Hepatocyte (in vitro differentiated cells): ENCODE data around the gene PTPN6. TPM values are rescaled to one million over a fixed set of nuclear protein-coding genes. Genes with fewer than 3 reads are reported as not detected.

Experiments used
- DNase-seq: peaks from one replicate; pipeline ENCODE4 v3.0.0-alpha.2; 2016; ENCODE audit warnings: low spot score
- H2AFZ ChIP-seq: fragments of 200-600 bp; sonication (generic); 2 replicates; pipeline ENCODE4 v1.6.0; 2016; ENCODE audit warnings: antibody characterized with exemption, mild to moderate bottlenecking
- H3K27ac ChIP-seq: fragments of 200-600 bp; sonication (generic); 2 replicates; pipeline ENCODE4 v1.5.1; 2016; ENCODE audit warnings: mild to moderate bottlenecking
- H3K27me3 ChIP-seq: fragments of 200-600 bp; sonication (generic); 2 replicates; pipeline ENCODE4 v1.6.1; 2016
- H3K36me3 ChIP-seq: fragments of 200-600 bp; sonication (generic); replicated peaks from 2 replicates; pipeline ENCODE4 v1.5.1; 2016; ENCODE audit warnings: low read depth; ENCODE audit not compliant: insufficient read depth
- H3K4me1 ChIP-seq: fragments of 200-600 bp; sonication (generic); 2 replicates; pipeline ENCODE4 v1.5.1; 2016; ENCODE audit warnings: mild to moderate bottlenecking, moderate library complexity; ENCODE audit not compliant: insufficient read depth
- H3K4me2 ChIP-seq: fragments of 200-600 bp; sonication (generic); 2 replicates; pipeline ENCODE4 v1.6.0; 2016
- H3K4me3 ChIP-seq: fragments of 200-600 bp; sonication (generic); 2 replicates; pipeline ENCODE4 v1.5.1; 2016; ENCODE audit warnings: mild to moderate bottlenecking
- H3K79me2 ChIP-seq: fragments of 200-600 bp; sonication (generic); 2 replicates; pipeline ENCODE4 v1.6.0; 2017; ENCODE audit warnings: mild to moderate bottlenecking
- H3K9me2 ChIP-seq: fragments of 200-600 bp; sonication (generic); replicated peaks from 2 replicates; pipeline ENCODE4 v1.6.0; 2017; ENCODE audit warnings: mild to moderate bottlenecking; ENCODE audit not compliant: insufficient read depth
- H3K9me3 ChIP-seq: fragments of 200-600 bp; sonication (generic); 2 replicates; pipeline ENCODE4 v1.5.1; 2016; ENCODE audit warnings: low read depth, mild to moderate bottlenecking
- H4K20me1 ChIP-seq: fragments of 200-600 bp; sonication (generic); 2 replicates; pipeline ENCODE4 v1.6.0; 2016; ENCODE audit warnings: mild to moderate bottlenecking; ENCODE audit not compliant: insufficient read depth, poor library complexity, severe bottlenecking
- CTCF ChIP-seq: fragments of 200-600 bp; sonication (generic); IDR thresholded peaks from 2 replicates; pipeline ENCODE4 v1.5.1; 2016; ENCODE audit warnings: antibody characterized with exemption, mild to moderate bottlenecking; ENCODE audit not compliant: poor library complexity
- EZH2 ChIP-seq: fragments of 200-600 bp; sonication (generic); IDR thresholded peaks from 2 replicates; pipeline ENCODE4 v1.6.1; 2016; ENCODE audit warnings: antibody characterized with exemption, mild to moderate bottlenecking, borderline replicate concordance
- EZH2phosphoT487 ChIP-seq: fragments of 200-600 bp; sonication (generic); IDR thresholded peaks from one replicate; pipeline ENCODE4 v1.6.1; 2018; ENCODE audit warnings: antibody characterized with exemption, mild to moderate bottlenecking, low read depth, moderate library complexity; ENCODE audit not compliant: unreplicated experiment, severe bottlenecking
- WGBS: methylation state at CpG from one replicate; pipeline ENCODE4 v1.1.6; 2016; ENCODE audit warnings: low lambda C conversion rate; ENCODE audit errors: missing lambda C conversion rate; 5-methylcytosine and 5-hydroxymethylcytosine counted together
- polyA plus RNA-seq: library from polyadenylated mRNA; unstranded; fragments of >200 nt; fragmentation: Nextera tagmentation; extraction: Ambion mirVana; gene quantifications from 2 replicates; pipeline ENCODE4 v1.2.1, GENCODE V29; 2016
- total RNA-seq: library from RNA; depleted of rRNA; stranded (reverse); fragments of >200 nt; gene quantifications from 2 replicates; pipeline ENCODE4 v1.2.3, GENCODE V29; 2014

The PTPN6 gene
- total and polyA plus RNA-seq, 2 experiments from 2014 or later: 14.5 to 20.8 TPM

DNA sequence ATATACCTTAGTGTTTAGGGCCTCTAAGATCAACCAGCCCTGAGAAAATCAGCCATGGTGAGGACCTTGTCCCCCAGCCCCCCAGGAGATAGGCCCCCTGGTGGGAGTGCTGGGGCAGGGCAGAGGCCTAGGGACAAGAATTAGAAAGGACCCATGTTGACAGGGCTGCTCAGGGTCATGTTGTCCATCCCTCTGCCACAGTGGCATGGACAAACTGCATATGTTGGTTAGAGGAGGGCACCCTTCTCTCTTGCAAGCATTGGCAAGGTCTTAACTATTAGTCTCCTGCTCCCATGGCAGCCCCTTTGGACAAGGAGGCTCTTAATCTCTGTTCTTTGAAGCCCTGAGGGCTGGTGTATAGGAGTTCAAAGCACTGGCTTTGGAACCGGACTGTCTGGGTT is 755 bp upstream of the PTPN6 start:
- H3K4me1 ChIP-seq: peaks cover 10% of the 10 kb centered on the region
- H3K9me2 ChIP-seq: no peaks in the 10 kb centered on the region
- H3K79me2 ChIP-seq: peaks cover 13% of the 10 kb centered on the region
- no peak overlapping the region for H3K27ac ChIP-seq
- H4K20me1 ChIP-seq: no peaks in the 10 kb centered on the region
- H3K9me3 ChIP-seq: no peaks in the 10 kb centered on the region
- TF ChIP-seq CTCF (no peak), EZH2 (no peak), EZH2phosphoT487 (no peak)
- H3K4me2 ChIP-seq: no peak overlapping the region
- H3K36me3 ChIP-seq: no peaks in the 10 kb centered on the region
- no peak overlapping the region for H3K4me3 ChIP-seq
- H2AFZ ChIP-seq: no peak overlapping the region
- WGBS: 87% methylated on average over 1 of the region's 1 CpG
- no peak for DNase-seq
- H3K27me3 ChIP-seq: no peaks in the 10 kb centered on the region

- TF ChIP-seq CTCF: no peak
- no peak for TF ChIP-seq EZH2
- no peak for TF ChIP-seq EZH2phosphoT487
- peaks cover 10% of the 10 kb centered on the region for H3K79me2 ChIP-seq
- H4K20me1 ChIP-seq: no peaks in the 10 kb centered on the region
- no peak overlapping the region for H2AFZ ChIP-seq
- H3K9me2 ChIP-seq: no peaks in the 10 kb centered on the region
- no peak overlapping the region for H3K4me3 ChIP-seq
- H3K9me3 ChIP-seq: no peaks in the 10 kb centered on the region
- H3K27me3 ChIP-seq: no peaks in the 10 kb centered on the region
- H3K4me1 ChIP-seq: peaks cover 3% of the 10 kb centered on the region
- no peak overlapping the region for H3K4me2 ChIP-seq
- whole genome bisulfite sequencing: 93% methylated on average over 14 of the region's 20 CpGs
- no peaks in the 10 kb centered on the region for H3K36me3 ChIP-seq
- no peak for DNase-seq
- no peak overlapping the region for H3K27ac ChIP-seq
Observed at GRCh38 chr12:6951551-6952120, 480 bp downstream of the PTPN6 start.

DNA sequence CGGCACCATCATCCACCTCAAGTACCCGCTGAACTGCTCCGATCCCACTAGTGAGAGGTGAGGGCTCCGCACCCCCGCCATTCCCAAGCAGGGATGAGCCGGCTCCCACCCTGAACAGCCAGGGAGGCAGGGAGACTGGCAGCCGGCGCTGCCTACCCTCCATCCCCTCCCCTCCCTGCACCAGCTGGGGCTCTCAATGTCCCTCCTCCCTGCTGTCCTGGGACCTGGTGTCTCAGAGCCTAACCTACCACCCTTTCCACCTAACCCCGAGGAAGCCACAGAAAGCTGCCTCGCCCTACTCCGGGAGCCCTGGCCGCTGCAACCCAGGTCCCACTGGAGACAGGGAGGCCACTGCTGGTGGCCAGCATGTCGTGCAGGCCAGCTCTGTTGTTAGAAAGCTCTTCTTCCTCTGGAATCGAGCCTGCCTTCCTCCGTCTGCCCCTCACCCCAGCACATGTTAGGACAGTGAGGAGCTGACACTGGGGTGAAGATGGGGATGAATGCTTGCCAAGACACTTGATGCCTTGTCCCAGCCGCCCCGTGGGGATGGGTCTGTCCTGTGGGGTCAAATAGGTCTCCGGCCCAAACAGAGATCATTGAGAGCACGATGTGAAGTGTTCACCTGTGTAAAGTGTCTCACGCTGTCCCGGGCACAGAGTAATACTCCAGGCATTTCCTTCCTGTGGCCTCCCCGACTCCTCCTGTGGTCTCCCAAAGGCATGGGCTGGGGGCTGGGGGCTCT is 1.1 kb downstream of the PTPN6 start:
- Histone ChIP-seq H3K36me3 (no peaks in the 10 kb centered on the region), H3K4me1 (peaks cover 3% of the 10 kb centered on the region), H3K4me3 (no peak overlapping the region), H3K27ac (no peak overlapping the region), H3K4me2 (no peak overlapping the region), H3K27me3 (no peaks in the 10 kb centered on the region), H4K20me1 (no peaks in the 10 kb centered on the region), H2AFZ (no peak overlapping the region), H3K9me3 (no peaks in the 10 kb centered on the region), H3K79me2 (peaks cover 6% of the 10 kb centered on the region), H3K9me2 (no peaks in the 10 kb centered on the region)
- 89% methylated on average over 18 of the region's 22 CpGs for WGBS
- DNase-seq: no peak
- no peak for TF ChIP-seq EZH2
- no peak for TF ChIP-seq EZH2phosphoT487
- TF ChIP-seq CTCF: no peak
